ENCODE results near the gene CFAP119. TPM values are rescaled to one million over a fixed set of nuclear protein-coding genes. Genes with fewer than 3 reads are reported as not detected.

The CFAP119 gene
- total RNA-seq, 2 experiments from 2014 or later = 3.7 to 6.4 TPM

- DNase-seq = no peak
- no peaks in the 10 kb centered on the region for H3K27me3 Mint-ChIP-seq
- H3K36me3 Mint-ChIP-seq = peaks cover 59% of the 10 kb centered on the region
- H3K4me3 Mint-ChIP-seq = no peak overlapping the region
- no peaks in the 10 kb centered on the region for H3K9me3 Mint-ChIP-seq
- H3K4me1 Mint-ChIP-seq = peaks cover 10% of the 10 kb centered on the region
- no peak overlapping the region for H3K27ac Mint-ChIP-seq
Observed at GRCh38 chr16:30721606-30722005, 40.3 kb downstream of the CFAP119 start.

- Mint-ChIP-seq H3K9me3 (no peaks in the 10 kb centered on the region), H3K27ac (no peak overlapping the region), H3K27me3 (no peaks in the 10 kb centered on the region), H3K36me3 (peaks cover 61% of the 10 kb centered on the region), H3K4me1 (peaks cover 15% of the 10 kb centered on the region), H3K4me3 (no peak overlapping the region)
- DNase-seq = no peak
Observed at GRCh38 chr16:30721167-30721566, 40.7 kb downstream of the CFAP119 start.

GRCh38 chr16:30720694-30721093, 41.2 kb downstream of the CFAP119 start:
- peaks cover 62% of the 10 kb centered on the region for H3K36me3 Mint-ChIP-seq
- no peaks in the 10 kb centered on the region for H3K27me3 Mint-ChIP-seq
- no peaks in the 10 kb centered on the region for H3K9me3 Mint-ChIP-seq
- H3K4me1 Mint-ChIP-seq = peaks cover 20% of the 10 kb centered on the region
- no peak overlapping the region for H3K4me3 Mint-ChIP-seq
- H3K27ac Mint-ChIP-seq = no peak overlapping the region
- no peak for DNase-seq

- Mint-ChIP-seq H3K4me3 (no peak overlapping the region), H3K4me1 (peaks cover 25% of the 10 kb centered on the region), H3K27ac (no peak overlapping the region), H3K27me3 (no peaks in the 10 kb centered on the region), H3K9me3 (peaks cover 1% of the 10 kb centered on the region), H3K36me3 (peaks cover 63% of the 10 kb centered on the region)
- no peak for DNase-seq
Observed at GRCh38 chr16:30720086-30720485, 41.8 kb downstream of the CFAP119 start.

GRCh38 chr16:30715750-30716445, 46.0 kb downstream of the CFAP119 start:
- no peaks in the 10 kb centered on the region for H3K27me3 Mint-ChIP-seq
- peaks cover 32% of the 10 kb centered on the region for H3K4me1 Mint-ChIP-seq
- DNase-seq = peak; percentile 44
- peaks cover 57% of the 10 kb centered on the region for H3K36me3 Mint-ChIP-seq
- H3K9me3 Mint-ChIP-seq = peaks cover 1% of the 10 kb centered on the region
- peak overlapping the region; percentile 90 for H3K27ac Mint-ChIP-seq
- peak overlapping the region; percentile 46 for H3K4me3 Mint-ChIP-seq

GRCh38 chr16:30711712-30712111, 50.1 kb downstream of the CFAP119 start:
- H3K4me3 Mint-ChIP-seq = no peak overlapping the region
- no peak overlapping the region for H3K27ac Mint-ChIP-seq
- no peaks in the 10 kb centered on the region for H3K27me3 Mint-ChIP-seq
- peaks cover 1% of the 10 kb centered on the region for H3K9me3 Mint-ChIP-seq
- peaks cover 26% of the 10 kb centered on the region for H3K4me1 Mint-ChIP-seq
- no peak for DNase-seq
- H3K36me3 Mint-ChIP-seq = peaks cover 59% of the 10 kb centered on the region

- peaks cover 1% of the 10 kb centered on the region for H3K9me3 Mint-ChIP-seq
- H3K4me3 Mint-ChIP-seq = no peak overlapping the region
- H3K27me3 Mint-ChIP-seq = no peaks in the 10 kb centered on the region
- no peak for DNase-seq
- H3K4me1 Mint-ChIP-seq = peaks cover 19% of the 10 kb centered on the region
- no peak overlapping the region for H3K27ac Mint-ChIP-seq
- peaks cover 52% of the 10 kb centered on the region for H3K36me3 Mint-ChIP-seq
Observed at GRCh38 chr16:30710971-30711370, 50.9 kb downstream of the CFAP119 start.

Other genes starting within 250 kb of the CFAP119 start
- gene ZNF768, start 235.5 kb downstream of the CFAP119 start, total RNA-seq = 10 to 100 TPM; 11.4 to 11.8 TPM
- 10 to 100 TPM; 10.9 to 11.2 TPM for gene ZNF747, start 227.2 kb downstream of the CFAP119 start, total RNA-seq
- 10 to 100 TPM; 11.9 to 12.1 TPM for gene ZNF764, start 203.7 kb downstream of the CFAP119 start, total RNA-seq
- gene ZNF688, start 190.3 kb downstream of the CFAP119 start, total RNA-seq = 1 to 10 TPM; 7.1 to 7.6 TPM
- gene ZNF785, start 176.4 kb downstream of the CFAP119 start, total RNA-seq = 1 to 10 TPM; 6.4 to 7.8 TPM
- gene ZNF689, start 151.7 kb downstream of the CFAP119 start, total RNA-seq = 10 to 100 TPM; 14.8 to 15.5 TPM
- gene PRR14, start 111.1 kb downstream of the CFAP119 start, total RNA-seq = 10 to 100 TPM; 90.1 to 93.3 TPM
- gene FBRS, start 103.6 kb downstream of the CFAP119 start, total RNA-seq = 10 to 100 TPM; 92.8 to 94.5 TPM
- 10 to 100 TPM; 66.1 to 72.6 TPM for gene SRCAP, start 62.9 kb downstream of the CFAP119 start, total RNA-seq
- gene PHKG2, start 13.6 kb downstream of the CFAP119 start, total RNA-seq = 10 to 100 TPM; 31.1 to 32.0 TPM
- gene RNF40, start 260 bp upstream of the CFAP119 start, total RNA-seq = 100 to 1,000 TPM in 1 of 2 experiments, 10 to 100 TPM in 1; 95.2 to 107 TPM
- gene ZNF629, start 25.1 kb upstream of the CFAP119 start, total RNA-seq = 1 to 10 TPM; 5.4 to 5.5 TPM
- gene BCL7C, start 132.0 kb upstream of the CFAP119 start, total RNA-seq = 10 to 100 TPM; 20.8 to 22.0 TPM
- under 1 TPM; 0.16 to 0.38 TPM for gene CTF1, start 134.6 kb upstream of the CFAP119 start, total RNA-seq
- 10 to 100 TPM; 24.9 to 27.0 TPM for gene FBXL19, start 161.5 kb upstream of the CFAP119 start, total RNA-seq
- gene ORAI3, start 187.0 kb upstream of the CFAP119 start, total RNA-seq = 1 to 10 TPM; 5.4 to 5.7 TPM
- gene SETD1A, start 195.7 kb upstream of the CFAP119 start, total RNA-seq = 10 to 100 TPM; 28.5 to 31.7 TPM
- 1 to 10 TPM; 1.5 TPM for gene HSD3B7, start 223.1 kb upstream of the CFAP119 start, total RNA-seq
- 1 to 10 TPM; 1.3 to 1.6 TPM for gene STX1B, start 248.6 kb upstream of the CFAP119 start, total RNA-seq

Data from activated naive CD8-positive, alpha-beta T cell treated with anti-CD3 and anti-CD28 coated beads for 36 hours (primary cell).